VCaP (cell line): ENCODE results near the gene GLS.

Experiments
- H3K27ac ChIP-seq: fragments of 450-650 bp; 2 replicates; pipeline ENCODE4 v1.5.1; 2017
- TF ChIP-seq, protein P1 (sequence below): fragments of 450-650 bp; conservative IDR thresholded peaks from 2 replicates; pipeline ENCODE4 v1.5.1; 2017; ENCODE audit warnings: mild to moderate bottlenecking, moderate library complexity

The GLS gene

DNA sequence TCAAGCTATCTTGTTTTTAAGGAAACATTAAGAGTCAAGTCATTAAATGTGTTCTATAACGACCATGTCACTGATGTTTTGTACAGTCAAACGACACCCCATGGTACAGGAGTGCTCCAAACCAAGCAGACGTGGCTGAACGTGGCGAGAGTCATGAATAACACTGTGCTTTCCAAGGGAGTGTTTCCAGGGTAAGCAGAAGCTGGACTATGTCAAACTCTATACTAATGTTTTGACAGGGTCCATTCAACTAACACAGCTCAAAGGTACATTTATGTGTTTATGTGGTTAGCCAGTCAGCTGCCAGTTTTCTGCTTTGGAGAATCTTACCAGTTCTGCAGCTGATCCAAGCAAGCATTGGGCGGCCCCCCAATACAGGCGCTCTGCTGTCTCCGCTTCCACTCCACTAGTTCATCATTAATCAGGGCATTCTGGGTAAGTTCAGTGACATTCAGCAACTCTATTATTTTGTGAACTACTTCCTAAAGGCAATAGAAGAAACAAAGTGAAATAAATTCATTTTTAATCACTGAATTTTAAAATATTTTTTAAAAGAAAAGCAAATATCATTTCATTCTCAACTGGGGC lies 117.0 kb downstream of the GLS start:
- TF ChIP-seq, protein P1, sequence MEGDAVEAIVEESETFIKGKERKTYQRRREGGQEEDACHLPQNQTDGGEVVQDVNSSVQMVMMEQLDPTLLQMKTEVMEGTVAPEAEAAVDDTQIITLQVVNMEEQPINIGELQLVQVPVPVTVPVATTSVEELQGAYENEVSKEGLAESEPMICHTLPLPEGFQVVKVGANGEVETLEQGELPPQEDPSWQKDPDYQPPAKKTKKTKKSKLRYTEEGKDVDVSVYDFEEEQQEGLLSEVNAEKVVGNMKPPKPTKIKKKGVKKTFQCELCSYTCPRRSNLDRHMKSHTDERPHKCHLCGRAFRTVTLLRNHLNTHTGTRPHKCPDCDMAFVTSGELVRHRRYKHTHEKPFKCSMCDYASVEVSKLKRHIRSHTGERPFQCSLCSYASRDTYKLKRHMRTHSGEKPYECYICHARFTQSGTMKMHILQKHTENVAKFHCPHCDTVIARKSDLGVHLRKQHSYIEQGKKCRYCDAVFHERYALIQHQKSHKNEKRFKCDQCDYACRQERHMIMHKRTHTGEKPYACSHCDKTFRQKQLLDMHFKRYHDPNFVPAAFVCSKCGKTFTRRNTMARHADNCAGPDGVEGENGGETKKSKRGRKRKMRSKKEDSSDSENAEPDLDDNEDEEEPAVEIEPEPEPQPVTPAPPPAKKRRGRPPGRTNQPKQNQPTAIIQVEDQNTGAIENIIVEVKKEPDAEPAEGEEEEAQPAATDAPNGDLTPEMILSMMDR: no peak
- no peak overlapping the region for H3K27ac ChIP-seq

DNA sequence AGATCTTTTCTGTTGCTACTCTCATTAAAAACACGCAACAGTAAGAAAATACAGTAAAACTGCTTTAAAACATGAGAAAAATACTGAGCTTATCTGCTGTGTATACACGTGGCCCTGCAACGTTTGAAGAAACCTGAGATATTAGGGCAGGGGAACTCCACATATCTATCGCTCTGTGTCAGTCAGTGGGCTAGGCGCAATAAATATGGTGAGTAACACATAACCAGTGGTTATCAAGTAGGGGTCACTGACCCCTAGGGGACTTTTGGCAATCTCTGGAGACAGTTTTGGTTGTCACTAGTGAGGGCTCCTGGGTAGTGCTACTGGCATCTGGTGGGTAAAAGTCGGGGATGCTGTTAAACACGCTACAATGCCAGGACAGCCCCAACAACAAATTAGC lies 118.4 kb downstream of the GLS start:
- TF ChIP-seq, protein P1: no peak

DNA sequence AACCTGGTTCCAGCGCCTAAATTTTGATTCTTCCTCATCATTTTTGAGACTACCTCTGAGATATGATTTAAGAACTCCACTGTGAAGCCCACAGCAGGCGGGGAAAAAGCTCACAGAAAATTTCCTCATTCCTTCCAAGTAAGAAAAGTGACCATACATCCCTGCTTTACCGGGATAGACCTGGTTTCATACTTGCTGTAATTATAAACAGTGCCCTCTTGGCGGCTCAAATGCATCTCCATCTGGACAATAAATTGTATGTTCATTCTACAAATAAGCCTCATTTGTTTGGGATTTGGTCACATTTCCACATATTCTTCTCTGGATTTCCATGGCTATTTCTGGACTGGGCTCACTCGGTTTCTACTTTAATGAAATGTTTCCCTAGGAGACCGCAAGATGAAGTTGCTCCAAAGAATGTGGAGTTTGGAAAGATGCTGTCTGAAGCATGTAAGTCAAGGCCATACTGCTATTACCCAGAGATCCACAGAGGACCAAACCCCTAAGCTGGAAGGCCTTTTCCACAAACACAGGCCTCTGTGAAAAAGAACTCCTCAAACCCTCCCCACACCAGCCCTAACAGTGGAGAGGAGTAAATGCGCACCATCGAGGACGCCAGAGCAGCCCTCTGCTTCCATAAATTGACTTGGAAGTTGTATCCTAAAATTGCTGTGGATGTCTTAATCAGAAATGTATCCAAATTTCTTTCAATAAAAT lies 119.5 kb downstream of the GLS start:
- TF ChIP-seq, protein P1: no peak
- no peak overlapping the region for H3K27ac ChIP-seq

More for the DNA sequence above, 118.4 kb downstream of the GLS start:
- H3K27ac ChIP-seq: no peak overlapping the region

DNA sequence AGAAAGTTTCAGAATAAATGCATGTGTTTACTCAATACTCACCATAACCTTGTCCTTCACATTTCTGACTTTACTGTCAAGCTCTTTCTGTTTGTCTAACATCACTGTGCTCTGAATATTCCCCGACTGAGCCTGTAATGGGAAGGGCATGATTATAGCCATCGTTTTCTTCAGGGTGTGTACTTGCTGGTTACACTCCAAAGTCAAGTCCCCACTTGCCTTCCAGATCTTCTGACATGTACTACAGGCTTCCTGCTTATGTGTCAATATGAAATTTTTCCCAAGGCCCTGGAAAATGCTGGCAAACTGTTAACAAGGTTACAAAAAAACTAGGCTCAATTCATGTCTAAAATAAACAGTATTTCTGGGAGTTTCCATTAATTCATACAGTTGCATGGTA lies 120.4 kb downstream of the GLS start:
- TF ChIP-seq, protein P1: no peak
- no peak overlapping the region for H3K27ac ChIP-seq

DNA sequence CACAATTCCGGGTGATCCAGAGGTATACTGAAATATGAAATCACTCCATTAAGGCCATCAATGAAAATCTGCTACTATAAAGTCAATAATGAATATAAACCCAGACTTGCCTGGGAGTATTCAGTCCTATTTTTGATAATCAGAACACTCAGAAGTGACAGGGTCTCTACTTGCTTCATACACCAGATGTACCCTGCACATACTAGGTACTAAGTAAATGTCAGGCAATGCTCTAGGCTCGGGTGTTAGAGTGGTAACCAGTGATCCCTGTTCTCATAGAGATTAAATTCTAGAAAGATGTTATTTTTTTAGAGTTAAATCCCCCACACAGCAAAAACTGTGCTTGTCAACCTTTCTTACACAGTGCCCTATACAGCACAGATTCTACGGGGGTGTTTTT lies 121.0 kb downstream of the GLS start:
- no peak overlapping the region for H3K27ac ChIP-seq
- TF ChIP-seq, protein P1: no peak

DNA sequence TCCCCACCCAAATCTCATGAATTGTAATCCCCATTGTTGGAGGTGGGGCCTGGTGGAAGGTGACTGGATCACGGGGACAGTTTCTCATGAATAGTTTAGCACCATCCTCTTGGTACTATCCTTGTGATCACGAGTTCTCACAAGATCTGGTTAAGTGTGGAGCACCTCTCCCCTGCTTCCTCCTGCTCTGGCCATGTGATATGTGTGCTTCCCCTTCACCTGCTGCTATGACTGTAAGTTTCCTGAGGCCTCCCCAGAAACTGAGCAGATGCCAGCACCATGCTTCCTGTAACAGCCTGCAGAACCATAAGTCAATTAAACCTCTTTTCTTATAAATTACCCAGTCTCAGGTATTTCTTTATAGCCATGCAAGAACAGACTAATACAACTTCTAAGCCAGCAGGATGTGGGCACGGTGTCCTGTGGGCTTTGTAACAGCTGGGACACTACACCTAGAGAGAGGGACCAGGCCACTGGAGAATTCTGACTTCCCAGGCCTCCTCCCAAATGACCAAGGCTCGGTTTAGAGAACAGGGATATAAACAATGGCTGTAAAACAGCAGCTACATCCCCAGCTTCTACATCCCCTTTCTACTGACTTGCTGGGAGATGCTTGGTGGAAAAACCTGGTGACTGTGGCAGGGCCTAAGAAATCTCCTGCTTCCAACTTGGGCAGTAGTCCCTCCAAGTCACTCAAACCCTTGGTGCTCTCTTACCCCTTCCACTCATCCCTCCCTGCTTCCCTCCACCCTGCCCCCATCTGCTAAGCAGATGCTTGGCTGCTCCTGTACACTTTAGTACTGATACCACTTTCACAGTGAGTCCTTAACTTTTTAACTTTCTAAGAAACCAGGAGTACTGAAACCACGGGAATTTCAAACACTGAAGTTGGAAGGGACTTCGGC lies 123.0 kb downstream of the GLS start:
- no peak overlapping the region for H3K27ac ChIP-seq
- TF ChIP-seq, protein P1: no peak

DNA sequence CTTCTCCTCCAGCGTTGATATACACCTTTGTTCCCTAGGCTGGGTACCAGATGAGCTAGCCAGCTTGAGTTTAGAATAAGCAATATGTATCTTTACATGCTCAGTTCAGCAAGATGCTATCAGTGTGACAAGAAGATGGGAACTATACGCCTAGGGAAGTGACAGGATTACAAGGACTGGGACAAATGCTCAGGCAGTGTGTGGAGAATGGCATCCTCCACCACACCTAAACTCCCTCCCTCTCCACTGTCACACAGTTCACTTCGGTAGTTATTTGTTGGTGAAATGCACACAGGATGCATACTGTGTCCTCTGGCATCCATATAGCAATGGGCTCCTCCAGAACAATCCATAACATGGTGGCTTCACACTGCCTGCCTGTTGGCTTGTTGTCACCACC lies 125.7 kb downstream of the GLS start:
- TF ChIP-seq, protein P1: no peak
- no peak overlapping the region for H3K27ac ChIP-seq
